Choroid plexus epithelial cell (primary cell): ENCODE measurements around the gene TSNAXIP1.

Experiments used
- DNase-seq: peaks from one replicate; pipeline ENCODE4 v3.0.0-alpha.2; 2010; ENCODE audit warnings: low read depth
- H3K4me3 ChIP-seq: 2 replicates; pipeline ENCODE4 v1.5.1; 2011; ENCODE audit warnings: low read depth, mild to moderate bottlenecking, control low read depth, low read length, moderate library complexity
- TF ChIP-seq, protein P1 (sequence below): conservative IDR thresholded peaks from 2 replicates; pipeline ENCODE4 v1.5.1; 2011; ENCODE audit warnings: low read depth, mild to moderate bottlenecking, control low read depth, inconsistent platforms, low read length, moderate library complexity

Gene TSNAXIP1

DNA sequence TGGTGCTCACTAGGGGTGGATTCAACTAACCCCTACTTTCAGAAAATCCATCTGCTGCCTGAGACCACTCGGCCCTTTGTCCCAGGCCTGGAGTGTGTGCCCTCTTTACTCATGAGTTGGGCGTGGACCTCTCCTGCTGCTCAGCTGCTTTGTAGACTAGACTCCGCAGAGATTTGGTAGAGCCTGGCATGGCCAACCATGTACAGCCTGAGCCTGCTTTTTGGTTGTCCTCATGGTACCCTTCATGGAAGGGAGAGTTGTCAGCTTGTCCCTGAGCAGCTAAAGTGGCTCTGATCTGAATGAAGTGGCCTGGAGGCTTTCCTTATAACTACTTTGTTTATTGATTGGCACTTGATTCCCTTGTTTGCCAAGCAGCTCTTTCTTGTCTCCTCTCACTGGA lies 67.7 kb downstream of the TSNAXIP1 start:
- H3K4me3 ChIP-seq = peak overlapping the region; percentile 84
- TF ChIP-seq, protein P1, sequence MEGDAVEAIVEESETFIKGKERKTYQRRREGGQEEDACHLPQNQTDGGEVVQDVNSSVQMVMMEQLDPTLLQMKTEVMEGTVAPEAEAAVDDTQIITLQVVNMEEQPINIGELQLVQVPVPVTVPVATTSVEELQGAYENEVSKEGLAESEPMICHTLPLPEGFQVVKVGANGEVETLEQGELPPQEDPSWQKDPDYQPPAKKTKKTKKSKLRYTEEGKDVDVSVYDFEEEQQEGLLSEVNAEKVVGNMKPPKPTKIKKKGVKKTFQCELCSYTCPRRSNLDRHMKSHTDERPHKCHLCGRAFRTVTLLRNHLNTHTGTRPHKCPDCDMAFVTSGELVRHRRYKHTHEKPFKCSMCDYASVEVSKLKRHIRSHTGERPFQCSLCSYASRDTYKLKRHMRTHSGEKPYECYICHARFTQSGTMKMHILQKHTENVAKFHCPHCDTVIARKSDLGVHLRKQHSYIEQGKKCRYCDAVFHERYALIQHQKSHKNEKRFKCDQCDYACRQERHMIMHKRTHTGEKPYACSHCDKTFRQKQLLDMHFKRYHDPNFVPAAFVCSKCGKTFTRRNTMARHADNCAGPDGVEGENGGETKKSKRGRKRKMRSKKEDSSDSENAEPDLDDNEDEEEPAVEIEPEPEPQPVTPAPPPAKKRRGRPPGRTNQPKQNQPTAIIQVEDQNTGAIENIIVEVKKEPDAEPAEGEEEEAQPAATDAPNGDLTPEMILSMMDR = no peak
- no peak for DNase-seq

DNA sequence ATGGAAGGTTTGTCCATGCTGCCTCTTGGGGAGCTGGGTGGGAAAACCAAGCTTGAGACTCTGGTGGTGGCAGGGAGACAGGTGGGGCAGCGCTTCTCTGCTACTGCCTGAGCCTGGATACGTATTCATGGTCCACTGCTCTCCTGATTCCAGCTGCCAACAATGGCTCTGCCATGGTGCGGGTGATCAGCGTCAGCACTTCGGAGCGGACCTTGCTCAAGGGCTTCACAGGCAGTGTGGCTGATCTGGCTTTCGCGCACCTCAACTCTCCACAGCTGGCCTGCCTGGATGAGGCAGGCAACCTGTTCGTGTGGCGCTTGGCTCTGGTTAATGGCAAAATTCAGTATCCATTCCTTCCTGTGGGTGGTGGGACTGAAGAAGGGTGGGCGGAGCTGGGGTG lies 70.4 kb downstream of the TSNAXIP1 start:
- no peak for DNase-seq
- no peak overlapping the region for H3K4me3 ChIP-seq
- TF ChIP-seq, protein P1 = no peak
